ENCODE measurements around the gene SURF6. TPM values are rescaled to one million over a fixed set of nuclear protein-coding genes. Genes with fewer than 3 reads are reported as not detected.

The SURF6 gene
- total RNA-seq, 2 experiments from 2014 or later = 24.9 to 28.3 TPM

DNA sequence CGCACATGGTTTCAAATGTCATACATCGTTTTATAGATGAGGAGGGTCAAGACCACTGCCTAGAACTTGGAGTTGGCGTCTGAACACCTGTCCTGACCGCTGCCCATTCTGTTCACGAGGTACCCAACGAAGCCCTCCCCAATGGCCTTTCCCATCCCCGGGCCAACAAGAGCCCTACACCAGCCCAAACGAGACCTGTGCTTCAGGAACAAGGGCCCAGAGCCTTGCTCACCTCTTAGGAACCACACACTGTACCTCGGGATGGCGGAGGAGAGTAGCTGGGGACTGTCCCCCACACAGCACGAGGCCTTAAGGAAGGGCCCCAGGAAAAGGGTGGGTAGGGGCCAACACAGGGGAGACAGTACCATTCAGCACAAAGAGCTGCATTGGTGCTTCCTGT, 3.0 kb downstream of the SURF6 start:
- Mint-ChIP-seq H3K36me3 (ENCODE audit: low read depth) (peaks cover 63% of the 10 kb centered on the region), H3K27ac (peak overlapping the region; percentile 49), H3K27me3 (no peaks in the 10 kb centered on the region), H3K4me1 (ENCODE audit: low read depth) (peaks cover 34% of the 10 kb centered on the region), H3K9me3 (no peaks in the 10 kb centered on the region), H3K4me3 (no peak overlapping the region)
- no peak for ATAC-seq
- POLR2A ChIA-PET = interaction anchor here (0.8 to 2.9 kb wide), 4 partner anchors 15 to 18 kb away, joined by 3 to 20 read pairs (median 4); partner anchors contain the start of genes MED22 and RPL7A
- intact Hi-C loops (cut with micrococcal nuclease) = no loop called here
- no peak for DNase-seq
- no peak for TF ChIP-seq CTCF (IDR thresholded peaks at IDR 0.05)
- CTCF ChIA-PET = interaction anchor here (1.1 to 2.4 kb wide), 2 partner anchors 39 to 94 kb away, joined by 3 to 11 read pairs; no protein-coding TSS in a partner anchor

DNA sequence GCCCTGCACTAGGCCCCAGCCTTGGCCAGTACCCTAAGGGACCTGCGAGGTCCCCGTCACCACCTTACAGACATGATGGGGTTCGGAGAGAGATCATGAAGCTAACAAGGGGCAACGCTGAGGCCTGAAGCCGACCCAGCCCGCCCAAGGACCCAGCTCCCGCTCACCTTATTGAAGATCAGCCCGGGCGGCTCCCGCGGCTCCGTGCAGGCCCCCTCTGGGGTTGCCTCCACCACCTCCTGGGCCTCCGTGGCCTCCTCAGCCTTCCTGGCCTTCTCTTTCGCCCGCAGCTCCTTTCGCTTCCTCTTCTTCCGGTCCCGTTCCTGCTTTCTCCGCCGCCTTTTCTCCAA, 3.6 kb downstream of the SURF6 start:
- POLR2A ChIA-PET = interaction anchor here (0.8 to 1.3 kb wide), 2 partner anchors 16 kb away, joined by 3 read pairs; partner anchors contain the start of genes MED22 and RPL7A
- intact Hi-C loops (cut with micrococcal nuclease) = no loop called here
- peaks cover 34% of the 10 kb centered on the region for H3K4me1 Mint-ChIP-seq (ENCODE audit: low read depth)
- H3K27ac Mint-ChIP-seq = no peak overlapping the region
- DNase-seq (no peak), ATAC-seq (no peak)
- no peak for TF ChIP-seq CTCF (IDR thresholded peaks at IDR 0.05)
- H3K27me3 Mint-ChIP-seq = no peaks in the 10 kb centered on the region
- H3K36me3 Mint-ChIP-seq (ENCODE audit: low read depth) = peaks cover 63% of the 10 kb centered on the region
- H3K4me3 Mint-ChIP-seq = no peak overlapping the region
- no peaks in the 10 kb centered on the region for H3K9me3 Mint-ChIP-seq
- CTCF ChIA-PET = interaction anchor here (1.0 kb wide), 1 partner anchor 154 kb away, joined by 3 read pairs; no protein-coding TSS in a partner anchor

GRCh38 chr9:133331641-133332380, 4.2 kb downstream of the SURF6 start:
- no peaks in the 10 kb centered on the region for H3K27me3 Mint-ChIP-seq
- H3K9me3 Mint-ChIP-seq = no peaks in the 10 kb centered on the region
- no peak for ATAC-seq
- no peak overlapping the region for H3K27ac Mint-ChIP-seq
- TF ChIP-seq CTCF (IDR thresholded peaks at IDR 0.05) = no peak
- no peak overlapping the region for H3K4me3 Mint-ChIP-seq
- DNase-seq = no peak
- H3K36me3 Mint-ChIP-seq (ENCODE audit: low read depth) = peaks cover 59% of the 10 kb centered on the region
- intact Hi-C loops (cut with micrococcal nuclease) = no loop called here
- peaks cover 34% of the 10 kb centered on the region for H3K4me1 Mint-ChIP-seq (ENCODE audit: low read depth)
- POLR2A ChIA-PET = interaction anchor here (1.3 kb wide), 1 partner anchor 16 kb away, joined by 3 read pairs; the partner anchor contains the start of genes MED22 and RPL7A
- CTCF ChIA-PET = interaction anchor here (1.0 kb wide), 1 partner anchor 155 kb away, joined by 3 read pairs; no protein-coding TSS in a partner anchor

GRCh38 chr9:133331221-133331620, 4.8 kb downstream of the SURF6 start:
- H3K27me3 Mint-ChIP-seq = no peaks in the 10 kb centered on the region
- intact Hi-C loops (cut with micrococcal nuclease) = no loop called here
- peaks cover 31% of the 10 kb centered on the region for H3K4me1 Mint-ChIP-seq (ENCODE audit: low read depth)
- no peaks in the 10 kb centered on the region for H3K9me3 Mint-ChIP-seq
- peaks cover 53% of the 10 kb centered on the region for H3K36me3 Mint-ChIP-seq (ENCODE audit: low read depth)
- DNase-seq (no peak), ATAC-seq (no peak)
- H3K4me3 Mint-ChIP-seq = no peak overlapping the region
- ChIA-PET CTCF (interaction anchor here (1.1 to 2.6 kb wide), 5 partner anchors 12 to 145 kb away, joined by 3 to 29 read pairs (median 9); partner anchors contain the start of genes MED22 and RPL7A), POLR2A (interaction anchor here (1.6 kb wide), 1 partner anchor 22 kb away, joined by 4 read pairs; no protein-coding TSS in a partner anchor)
- peak overlapping the region; percentile 31 for H3K27ac Mint-ChIP-seq
- no peak for TF ChIP-seq CTCF (IDR thresholded peaks at IDR 0.05)

Data from activated CD8-positive, alpha-beta T cell treated with anti-CD3 and anti-CD28 coated beads for 36 hours (primary cell).